K562 (cell line): ENCODE measurements around the gene CBX2. TPM values are rescaled to one million over a fixed set of nuclear protein-coding genes. Genes with fewer than 3 reads are reported as not detected.

ENCODE experiments used
- BCOR ChIP-seq: fragments of 450-650 bp; IDR thresholded peaks from 2 replicates; pipeline ENCODE4 v1.6.1; 2016
- KDM5B ChIP-seq: fragments of 200-600 bp; sonication (generic); IDR thresholded peaks from 2 replicates; pipeline ENCODE4 v1.6.1; 2012; ENCODE audit warnings: low read depth, mild to moderate bottlenecking, moderate library complexity, low read length, control low read depth, inconsistent platforms; ENCODE audit not compliant: insufficient replicate concordance
- KLF1 ChIP-seq: fragments of 450-650 bp; IDR thresholded peaks from 2 replicates; pipeline ENCODE4 v1.6.1; 2016; ENCODE audit warnings: missing genetic modification characterization, missing compliant biosample characterization
- PHF21A ChIP-seq: fragments of 450-650 bp; IDR thresholded peaks from 2 replicates; pipeline ENCODE4 v1.6.1; 2017; ENCODE audit warnings: low read depth, borderline replicate concordance
- TAF1 ChIP-seq: IDR thresholded peaks from 2 replicates; pipeline ENCODE4 v1.6.1; 2011; ENCODE audit warnings: mild to moderate bottlenecking, low read length, moderate library complexity; ENCODE audit not compliant: insufficient read depth, control insufficient read depth, severe bottlenecking; ENCODE audit errors: extremely low read depth
- TSHZ1 ChIP-seq: fragments of 250-450 bp; sonication (Bioruptor Pico); IDR thresholded peaks from 2 replicates; pipeline ENCODE4 v1.4.0; 2020; ENCODE audit warnings: mild to moderate bottlenecking, moderate library complexity
- ZNF384 ChIP-seq: IDR thresholded peaks from 2 replicates; pipeline ENCODE4 v1.6.1; 2012; ENCODE audit warnings: low read depth, low read length, improper control_type of control experiment
- ZNF77 ChIP-seq: fragments of 250-450 bp; sonication (Bioruptor Pico); IDR thresholded peaks from 2 replicates; pipeline ENCODE4 v1.5.0; 2020
- polyA plus RNA-seq, 8 experiments: library from polyadenylated mRNA; depleted of rRNA in 4 of 8; stranded (reverse) in 5 of 8; unstranded in 3 of 8; fragments of >200 nt; fragmentation: Nextera tagmentation in 2 of 8; fragmentation: Illumina TruSeq in 1 of 8; extraction: Ambion mirVana in 2 of 8; extraction: Trizol in 1 of 8; gene quantifications; 2 replicates each; pipeline versions ENCODE4 v1.2.1 to v1.2.3, GENCODE V29; 2011 to 2014; ENCODE audit warnings: inconsistent platforms in 1 of 8, missing spikeins in 1 of 8
- total RNA-seq, 7 experiments: library from RNA; depleted of rRNA in 6 of 7; stranded (reverse); fragments of >200 nt in 6 of 7; fragmentation: Illumina TruSeq in 2 of 7; extraction: Trizol in 2 of 7; gene quantifications; 2 replicates each; pipeline versions ENCODE4 v1.2.1 to v1.2.3, GENCODE V29; 2011 to 2021; ENCODE audit warnings: low replicate concordance in 1 of 7

The CBX2 gene
- total and polyA plus RNA-seq, 9 of the 15 experiments (the other 6 are each of a cell fraction or from before 2014, with no cell fraction given), result 0.66 to 26.9 (median 13.9) TPM

- peak; percentile 3 for TF ChIP-seq TAF1
- peak; percentile 80; the same call in 1 of the 2 replicates for TF ChIP-seq PHF21A
- TF ChIP-seq BCOR, result 0 out of 2 replicates have a peak, but pooled peaks have one; percentile 8
- no peak for TF ChIP-seq TSHZ1 (CRISPR knock-in tag)
- peak; percentile 50 for TF ChIP-seq KDM5B
- peak; percentile 14; the same call in 1 of the 2 replicates for TF ChIP-seq ZNF384
- TF ChIP-seq KLF1, result no peak
- TF ChIP-seq ZNF77, result no peak
Observed at GRCh38 chr17:79778504-79779083, 646 bp downstream of the CBX2 start (continued).
